Measurements from ENCODE around the gene PLXNA4.

GRCh38 chr7:132492823-132493445 lies 83.3 kb downstream of the PLXNA4 start:
- TF ChIP-seq CTCF (IDR thresholded peaks at IDR 0.05) (no peak), POLR2A (IDR thresholded peaks at IDR 0.05) (no peak), POLR2AphosphoS5 (IDR thresholded peaks at IDR 0.05) (no peak)

All from prostate gland (tissue), 2 donors.